HPDE6-E6E7 (cell line): Measurements from ENCODE around the gene KLHL26.

ENCODE experiments used
- DNase-seq: peaks from one replicate; pipeline ENCODE4 v3.0.0; 2011; ENCODE audit warnings: missing footprints; ENCODE audit errors: extremely low spot score

The KLHL26 gene

GRCh38 chr19:18683109-18683957 is 46.5 kb downstream of the KLHL26 start, which contains the start of gene CRTC1:
Gene CRTC1, plus strand, starts transcription at chr19:18683680. Its CDS starts 23 bp downstream, at chr19:18683703.
- peak; percentile 97 for DNase-seq

DNA sequence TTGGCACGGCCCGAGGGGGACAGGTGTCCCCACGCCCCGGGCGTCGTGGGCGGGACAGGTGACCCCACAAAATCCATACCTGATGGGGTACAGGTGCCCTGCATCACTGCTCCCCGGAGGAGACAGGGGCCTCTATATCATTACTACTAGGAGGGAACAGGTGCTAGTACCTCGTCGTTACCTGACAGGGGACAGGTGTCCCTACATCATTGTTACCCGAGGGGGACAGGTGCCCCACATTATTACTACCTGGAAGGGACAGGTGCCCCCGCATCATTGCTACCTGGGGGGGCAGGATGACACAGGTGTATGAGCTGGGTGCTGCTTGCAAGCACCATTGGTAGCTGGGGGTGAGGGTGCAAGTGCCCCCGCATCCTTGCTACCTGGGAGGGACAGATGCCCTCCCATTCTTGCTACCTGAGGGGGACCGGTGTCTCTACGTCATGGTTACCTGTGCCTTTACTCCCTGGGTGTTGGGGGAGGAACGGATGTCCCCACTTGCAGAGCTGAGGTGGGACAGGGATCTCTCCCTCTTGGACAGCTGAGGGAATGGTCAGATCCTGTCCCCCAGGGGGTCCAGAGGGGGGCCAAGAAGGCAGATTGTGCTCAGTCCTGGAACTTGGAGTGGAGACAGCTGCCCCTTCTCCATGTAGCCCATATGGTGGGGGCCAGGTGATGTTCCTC is 47.3 kb downstream of the KLHL26 start:
- no peak for DNase-seq

DNA sequence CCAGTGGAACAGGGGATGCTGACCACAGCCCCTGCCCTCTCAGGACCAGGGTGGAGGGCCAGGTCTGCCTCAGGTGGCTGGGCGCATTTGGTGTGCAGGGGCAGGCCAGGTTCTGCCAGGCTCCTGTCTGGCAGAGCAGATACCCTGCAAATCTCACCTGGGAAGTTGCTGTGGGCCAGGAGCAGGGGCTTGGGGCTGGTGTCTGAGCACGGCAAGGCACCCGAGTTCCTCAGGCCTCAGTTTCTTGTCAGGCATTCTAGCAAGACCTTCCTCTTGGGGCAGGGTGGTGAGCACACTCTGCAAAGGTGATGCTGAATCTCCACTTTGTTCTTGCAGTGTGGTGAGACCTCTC is 47.8 kb downstream of the KLHL26 start:
- no peak for DNase-seq

DNA sequence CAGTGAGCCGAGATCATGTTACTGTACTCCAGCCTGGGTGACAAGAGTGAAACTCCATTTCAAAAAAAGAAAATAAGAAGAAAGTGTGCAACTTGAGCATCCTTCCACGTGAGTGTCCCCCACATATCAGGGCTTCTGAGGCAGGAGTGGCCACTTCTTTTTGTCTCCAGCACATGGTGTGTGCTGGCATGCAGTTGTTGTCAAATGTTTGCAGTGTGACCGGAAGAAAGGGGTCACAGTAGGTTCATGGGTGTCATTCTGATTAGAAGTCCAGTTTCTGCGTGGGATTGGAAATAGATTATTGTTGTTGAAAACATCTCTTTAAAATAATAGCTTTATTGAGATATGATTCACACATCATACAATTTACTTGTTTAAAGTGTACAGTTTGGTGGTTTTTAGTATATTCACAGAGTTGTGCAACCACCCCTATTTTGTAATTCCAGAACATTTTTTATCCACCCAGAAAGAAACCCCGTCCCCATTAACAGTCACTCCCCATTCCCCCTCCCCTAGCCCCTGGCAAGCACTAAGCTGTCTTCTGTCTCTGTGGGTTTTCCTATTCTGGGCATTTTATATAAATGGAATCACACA is 48.9 kb downstream of the KLHL26 start:
- DNase-seq: no peak

DNA sequence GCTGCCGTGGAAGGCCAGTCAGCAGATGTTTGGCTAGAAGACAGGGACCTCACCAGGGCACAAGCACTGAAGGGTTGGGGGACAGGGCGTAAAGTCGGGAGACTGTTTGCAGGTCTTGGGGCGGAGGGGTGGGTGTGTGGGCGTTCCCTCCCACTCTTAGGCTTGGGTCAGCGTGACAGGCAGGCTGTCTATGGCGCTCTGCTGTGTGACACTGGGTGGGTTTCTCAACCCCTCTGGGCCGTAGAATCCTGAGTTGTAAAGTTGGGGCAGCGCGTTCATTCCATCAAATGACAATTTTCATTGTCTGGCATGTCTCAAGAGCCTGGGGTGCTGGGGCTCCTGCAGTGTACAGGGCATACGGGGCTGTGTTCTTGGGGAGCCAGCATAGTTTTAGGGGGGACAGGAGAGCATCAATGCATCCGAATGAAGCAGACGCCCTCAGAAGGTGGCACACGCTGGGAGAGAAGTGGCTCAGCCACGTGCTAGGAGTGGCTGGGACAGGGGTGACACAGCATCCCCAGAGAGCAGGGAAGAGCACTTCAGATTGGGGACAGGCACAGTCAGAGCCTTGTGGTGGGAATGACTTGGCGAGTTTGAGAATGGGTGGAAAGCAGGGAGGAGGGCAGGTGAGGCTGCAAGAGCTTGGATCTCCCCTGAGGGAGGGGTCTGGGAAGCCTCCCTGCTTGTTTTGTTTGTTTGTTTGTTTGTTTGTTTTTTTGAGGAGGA is 51.1 kb downstream of the KLHL26 start:
- DNase-seq: no peak

DNA sequence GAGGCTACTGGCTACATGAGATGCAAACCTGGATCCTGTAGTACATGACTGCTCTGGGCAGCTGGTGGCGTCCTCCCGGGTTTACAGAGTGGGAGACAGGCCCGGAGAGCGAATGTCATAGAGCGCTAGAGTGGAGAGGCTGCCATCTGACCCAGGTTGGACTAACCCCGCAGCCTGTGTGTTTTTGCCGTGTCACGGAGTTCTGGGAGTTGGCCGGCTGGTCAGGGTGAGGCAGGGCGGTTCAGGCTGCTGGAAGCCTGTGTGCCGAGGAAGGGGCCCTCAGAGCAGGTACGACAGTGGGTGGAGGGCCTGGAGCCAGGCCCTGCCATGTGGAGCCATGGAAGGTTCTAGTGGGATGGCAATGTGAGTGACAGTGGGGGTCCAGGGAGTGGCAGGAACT is 59.2 kb downstream of the KLHL26 start:
- DNase-seq: no peak

DNA sequence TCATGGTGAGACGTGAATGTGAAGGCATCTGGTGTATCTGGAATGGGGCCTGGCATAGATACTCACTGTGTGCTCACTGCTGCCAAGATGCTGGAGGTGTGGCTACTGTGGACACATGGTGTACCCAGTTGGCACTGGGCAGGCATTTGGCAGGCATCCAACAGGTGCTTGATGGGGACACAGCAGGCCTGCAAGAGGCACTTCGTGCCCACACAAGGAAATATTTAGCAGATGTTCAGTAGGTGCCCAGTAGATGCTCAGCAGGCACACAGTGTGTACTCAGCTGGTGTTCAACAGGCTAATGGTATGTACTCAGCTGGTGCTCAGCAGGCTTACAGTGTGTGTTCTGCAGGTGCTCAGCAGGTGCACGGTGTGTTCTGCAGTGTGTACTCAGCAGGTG is 60.9 kb downstream of the KLHL26 start:
- DNase-seq: no peak

GRCh38 chr19:18698321-18699167 is 61.7 kb downstream of the KLHL26 start:
- no peak for DNase-seq

- DNase-seq: no peak
These were observed 62.7 kb downstream of the KLHL26 start for GRCh38 chr19:18699403-18700054.

DNA sequence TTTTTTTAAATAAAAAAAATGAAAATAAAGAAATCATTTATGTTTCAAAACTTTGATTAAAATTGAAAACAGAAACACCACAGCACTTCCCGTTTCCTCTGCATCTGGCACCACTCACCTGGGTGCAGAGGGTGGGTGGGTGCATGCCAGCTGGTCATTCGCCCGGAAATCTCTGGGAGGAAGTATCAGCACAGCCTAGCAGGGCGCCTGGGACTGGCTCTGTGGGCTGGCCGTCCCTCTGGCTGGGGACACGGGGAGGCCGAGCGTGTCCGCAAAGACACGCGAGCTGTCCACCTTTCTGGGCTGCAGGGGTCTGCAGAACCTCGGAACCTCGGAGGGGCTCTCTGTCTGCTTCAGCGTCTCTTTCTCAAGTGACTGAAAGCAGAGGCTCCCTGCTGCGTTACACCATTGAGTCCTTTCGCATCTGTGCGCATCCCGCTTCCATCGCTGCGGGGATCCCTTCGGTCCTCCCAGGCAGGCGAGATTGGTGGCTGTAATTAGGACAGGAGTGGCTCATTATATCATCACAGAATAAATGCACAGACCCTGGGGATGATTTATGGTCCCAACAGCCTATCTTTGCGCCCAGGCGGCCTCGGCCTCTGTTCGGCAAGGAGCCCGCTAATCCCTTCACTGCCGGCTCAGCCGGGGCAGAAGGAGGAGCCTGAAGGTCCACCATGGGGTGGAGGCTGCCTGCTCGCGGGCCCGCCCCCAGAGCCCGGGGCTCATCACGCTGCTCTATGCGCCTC is 63.8 kb downstream of the KLHL26 start:
- DNase-seq: peak; percentile 63

DNA sequence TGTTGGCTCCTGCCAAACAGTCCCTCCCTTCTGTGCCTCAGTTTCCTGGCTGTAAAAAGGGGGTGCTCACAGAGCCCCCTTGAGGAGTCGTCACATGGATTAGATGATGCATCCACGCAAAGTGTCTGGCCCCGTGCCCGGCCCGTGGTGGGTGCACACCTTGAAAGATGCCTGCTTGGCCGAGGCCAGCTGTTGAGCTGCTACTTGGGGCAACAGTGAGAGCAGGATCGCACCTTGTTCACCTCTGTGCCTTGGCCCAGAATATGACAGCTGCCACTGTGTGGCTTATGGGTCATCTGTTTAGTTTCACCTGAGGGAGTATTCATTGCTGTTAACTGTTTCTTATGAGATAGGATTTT is 64.4 kb downstream of the KLHL26 start:
- DNase-seq: no peak

DNA sequence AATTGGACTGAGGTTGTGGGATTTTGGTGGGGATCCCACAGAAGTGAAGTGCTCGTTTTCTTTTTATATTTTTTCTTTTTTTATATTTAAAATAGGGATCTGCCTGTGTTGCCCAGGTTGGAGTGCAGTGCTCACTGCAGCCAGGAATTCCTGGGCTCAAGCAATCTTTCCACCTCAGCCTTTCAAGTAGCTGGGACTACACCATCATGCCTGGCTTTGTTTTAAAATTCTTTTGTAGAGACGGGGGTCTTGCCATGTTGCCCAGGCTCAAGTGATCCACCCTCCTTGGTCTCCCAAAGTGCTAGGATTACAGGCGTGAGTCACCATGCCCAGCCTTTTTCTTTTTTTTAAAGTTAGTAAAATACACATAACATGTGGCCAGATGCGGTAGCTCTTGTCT is 67.2 kb downstream of the KLHL26 start:
- no peak for DNase-seq

DNA sequence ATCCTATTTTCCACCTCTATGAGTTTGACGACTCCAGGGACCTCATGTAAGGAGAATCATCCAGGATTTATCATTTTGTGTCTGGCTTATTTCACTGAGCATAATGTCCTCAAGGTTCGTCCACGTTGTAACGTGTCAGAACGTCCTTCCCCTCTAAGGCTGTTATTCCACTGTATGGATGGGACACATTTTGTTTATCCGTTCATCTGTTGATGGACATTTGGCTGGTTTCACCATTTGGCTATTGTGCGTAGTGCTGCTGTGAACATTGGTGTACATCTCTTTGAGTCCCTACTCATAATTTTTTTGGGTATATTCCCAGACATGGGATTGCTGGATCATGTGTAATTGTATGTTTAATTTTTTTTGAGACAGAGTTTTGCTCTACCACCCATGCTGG is 68.1 kb downstream of the KLHL26 start:
- no peak for DNase-seq

- DNase-seq: no peak
These were observed 71.8 kb downstream of the KLHL26 start for GRCh38 chr19:18708452-18709231.

DNA sequence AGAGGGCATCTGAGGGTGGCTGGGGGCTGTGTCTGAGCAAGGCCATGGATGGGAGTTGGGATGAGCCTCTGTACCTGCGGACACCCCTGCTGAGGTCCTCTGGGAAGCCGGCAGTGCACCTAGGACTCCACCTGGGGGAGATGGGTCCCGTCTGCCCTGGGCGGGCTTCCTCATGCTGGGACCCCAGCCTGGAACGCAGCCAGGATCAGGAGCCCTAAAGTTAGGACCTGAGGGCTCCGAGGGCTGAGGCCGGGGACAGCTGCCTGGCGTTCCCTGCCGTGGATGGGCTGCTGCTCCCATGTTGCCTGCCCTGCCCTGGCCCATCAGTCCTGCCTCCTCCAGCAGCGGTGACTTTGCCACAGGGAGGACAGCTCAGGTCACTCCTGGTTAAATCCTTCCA is 72.7 kb downstream of the KLHL26 start:
- DNase-seq: no peak

GRCh38 chr19:18710186-18710585 is 73.4 kb downstream of the KLHL26 start:
- DNase-seq: no peak

- no peak for DNase-seq
These were observed 74.3 kb downstream of the KLHL26 start for GRCh38 chr19:18710996-18711751.

DNA sequence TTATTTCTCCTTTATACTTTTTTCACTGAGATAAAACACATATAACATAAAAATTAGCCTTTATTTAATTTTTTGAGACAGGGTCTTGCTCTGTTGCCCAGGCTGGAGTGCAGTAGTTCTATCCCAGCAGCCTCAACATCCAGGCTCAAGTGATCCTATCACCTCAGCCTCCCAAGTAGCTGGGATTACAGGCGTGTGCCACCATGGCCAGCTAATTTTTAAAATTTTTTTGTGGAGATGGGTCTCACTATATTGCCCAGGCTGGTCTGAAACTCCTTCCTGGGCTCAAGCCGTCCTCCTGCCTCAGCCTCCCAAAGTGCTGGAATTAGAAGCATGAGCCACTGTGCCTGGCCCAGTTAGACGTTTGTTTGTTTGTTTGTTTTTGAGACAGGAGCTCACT is 75.1 kb downstream of the KLHL26 start:
- no peak for DNase-seq

DNA sequence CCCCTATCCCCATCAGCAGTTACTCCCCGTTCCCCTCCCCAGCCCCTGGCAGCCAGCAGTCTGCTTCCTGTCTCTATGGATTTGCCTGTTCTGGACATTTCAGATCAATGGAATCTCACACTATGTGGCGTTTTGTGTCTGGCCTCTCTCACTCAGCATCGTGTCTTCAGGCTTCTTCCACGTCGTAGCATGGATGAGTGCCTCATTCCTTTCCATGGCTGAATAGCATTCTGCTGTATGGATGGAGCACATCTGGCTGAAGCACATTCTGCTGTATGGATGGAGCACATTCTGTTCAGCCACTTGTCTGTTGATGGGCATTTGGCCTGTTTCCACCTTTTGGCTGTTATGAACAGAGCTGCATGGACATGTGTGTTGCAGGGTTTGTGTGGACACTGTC is 76.2 kb downstream of the KLHL26 start:
- DNase-seq: no peak
